ENCODE data around the gene VTI1A. TPM values are rescaled to one million over a fixed set of nuclear protein-coding genes. Genes with fewer than 3 reads are reported as not detected.
A peak's percentile ranks its signal among the peaks of the same experiment; 100 is the strongest.

Gene VTI1A
- total RNA-seq, 6 experiments from 2014 or later = 23.6 to 27.9 (median 24.9) TPM

- no peak for DNase-seq
Measured at GRCh38 chr10:112823604-112824003, 376.6 kb downstream of the VTI1A start.

GRCh38 chr10:112826018-112826697 is 379.1 kb downstream of the VTI1A start:
- H3K4me3 Mint-ChIP-seq = no peak overlapping the region
- H3K36me3 Mint-ChIP-seq (ENCODE audit: low read depth) = no peaks in the 10 kb centered on the region
- H3K9me3 Mint-ChIP-seq = no peaks in the 10 kb centered on the region
- no peak for DNase-seq
- H3K27me3 Mint-ChIP-seq (ENCODE audit: insufficient read depth) = peaks cover 3% of the 10 kb centered on the region; the same call in 1 of the 2 replicates
- TF ChIP-seq CTCF (IDR thresholded peaks at IDR 0.05) = no peak
- H3K4me1 Mint-ChIP-seq (ENCODE audit: low read depth) = peaks cover 8% of the 10 kb centered on the region
- H3K27ac Mint-ChIP-seq = no peak overlapping the region

More at GRCh38 chr10:112823604-112824003, 376.6 kb downstream of the VTI1A start:
- H3K27ac Mint-ChIP-seq = no peak overlapping the region
- peaks cover 3% of the 10 kb centered on the region; the same call in 1 of the 2 replicates for H3K27me3 Mint-ChIP-seq (ENCODE audit: insufficient read depth)
- no peaks in the 10 kb centered on the region for H3K9me3 Mint-ChIP-seq
- no peak overlapping the region for H3K4me3 Mint-ChIP-seq
- H3K4me1 Mint-ChIP-seq (ENCODE audit: low read depth) = peaks cover 8% of the 10 kb centered on the region
- peaks cover 9% of the 10 kb centered on the region; the same call in 1 of the 2 replicates for H3K36me3 Mint-ChIP-seq (ENCODE audit: low read depth)
- TF ChIP-seq CTCF (IDR thresholded peaks at IDR 0.05) = no peak

- no peaks in the 10 kb centered on the region for H3K36me3 Mint-ChIP-seq (ENCODE audit: low read depth)
- peaks cover 8% of the 10 kb centered on the region for H3K4me1 Mint-ChIP-seq (ENCODE audit: low read depth)
- TF ChIP-seq CTCF (IDR thresholded peaks at IDR 0.05) = no peak
- no peak overlapping the region for H3K27ac Mint-ChIP-seq
- no peak overlapping the region for H3K4me3 Mint-ChIP-seq
- H3K27me3 Mint-ChIP-seq (ENCODE audit: insufficient read depth) = peaks cover 6% of the 10 kb centered on the region
- no peaks in the 10 kb centered on the region for H3K9me3 Mint-ChIP-seq
- DNase-seq = no peak
Measured at GRCh38 chr10:112827086-112827485, 380.1 kb downstream of the VTI1A start.

- no peak for TF ChIP-seq CTCF (IDR thresholded peaks at IDR 0.05)
- Mint-ChIP-seq H3K36me3 (ENCODE audit: low read depth) (no peaks in the 10 kb centered on the region), H3K27me3 (ENCODE audit: insufficient read depth) (peaks cover 6% of the 10 kb centered on the region), H3K4me3 (no peak overlapping the region), H3K4me1 (ENCODE audit: low read depth) (peaks cover 14% of the 10 kb centered on the region), H3K27ac (no peak overlapping the region; the same call in 1 of the 2 replicates), H3K9me3 (no peaks in the 10 kb centered on the region)
- DNase-seq = peak; percentile 45
Measured at GRCh38 chr10:112827951-112828350, 380.9 kb downstream of the VTI1A start.

- TF ChIP-seq CTCF (IDR thresholded peaks at IDR 0.05) = no peak
- H3K27ac Mint-ChIP-seq = no peak overlapping the region
- H3K36me3 Mint-ChIP-seq (ENCODE audit: low read depth) = no peaks in the 10 kb centered on the region
- no peaks in the 10 kb centered on the region for H3K9me3 Mint-ChIP-seq
- peaks cover 7% of the 10 kb centered on the region for H3K27me3 Mint-ChIP-seq (ENCODE audit: insufficient read depth)
- H3K4me3 Mint-ChIP-seq = no peak overlapping the region
- no peak for DNase-seq
- peaks cover 17% of the 10 kb centered on the region for H3K4me1 Mint-ChIP-seq (ENCODE audit: low read depth)
Measured at GRCh38 chr10:112831859-112832258, 384.8 kb downstream of the VTI1A start.
